WTC11 (cell line): ENCODE data around the gene SFT2D1. TPM values are rescaled to one million over a fixed set of nuclear protein-coding genes. Genes with fewer than 3 reads are reported as not detected.

Experiments used
- ATAC-seq: fragments of 200-7000 bp; cut with Tn5 transposase; 2 replicates; pipeline ENCODE4 v1.10.0; 2021; ENCODE audit warnings: mild to moderate bottlenecking, moderate library complexity
- CTCF ChIA-PET: fragments of 300-600 bp; sonication (Branson Sonifier 250); formaldehyde crosslinking; loops from one replicate; lab custom pipeline; 2021; ENCODE audit warnings: antibody characterized with exemption; lab: Charles Lee
- POLR2A ChIA-PET: fragments of 350-600 bp; sonication (Branson Sonifier 250); formaldehyde crosslinking; loops from one replicate; lab custom pipeline; 2021; ENCODE audit warnings: antibody characterized with exemption; lab: Charles Lee
- DNase-seq: peaks from one replicate; pipeline ENCODE4 v3.0.0; 2021; ENCODE audit warnings: low spot score
- H3K27ac Mint-ChIP-seq: 2 replicates; pipeline ENCODE4 v1.8.0; 2021; ENCODE audit warnings: mixed read lengths
- H3K27me3 Mint-ChIP-seq: 2 replicates; pipeline ENCODE4 v1.8.0; 2021; ENCODE audit warnings: low read depth, mild to moderate bottlenecking, moderate library complexity, mixed read lengths
- H3K36me3 Mint-ChIP-seq: 2 replicates; pipeline ENCODE4 v1.8.0; 2021; ENCODE audit warnings: mixed read lengths
- H3K4me1 Mint-ChIP-seq: 2 replicates; pipeline ENCODE4 v1.8.0; 2022; ENCODE audit warnings: mixed read lengths
- H3K4me3 Mint-ChIP-seq: 2 replicates; pipeline ENCODE4 v1.8.0; 2021; ENCODE audit warnings: mild to moderate bottlenecking, moderate library complexity, mixed read lengths
- H3K9me3 Mint-ChIP-seq: 2 replicates; pipeline ENCODE4 v1.8.0; 2021; ENCODE audit warnings: mixed read lengths
- AR ChIP-seq: fragments of 250-450 bp; sonication (Bioruptor Pico); IDR thresholded peaks from 2 replicates; pipeline ENCODE4 v1.9.0; 2021; ENCODE audit warnings: mild to moderate bottlenecking
- ARID4B ChIP-seq: sonication (generic); formaldehyde crosslinking; IDR thresholded peaks from 2 replicates; pipeline ENCODE4 v1.8.0; 2023; ENCODE audit warnings: missing genetic modification reagents, mild to moderate bottlenecking, borderline replicate concordance
- ATF1 ChIP-seq: sonication (generic); formaldehyde crosslinking; IDR thresholded peaks from 2 replicates; pipeline ENCODE4 v1.8.1; 2023; ENCODE audit warnings: mild to moderate bottlenecking, moderate library complexity, missing genetic modification reagents
- ESRRA ChIP-seq: sonication (generic); formaldehyde crosslinking; IDR thresholded peaks from 2 replicates; pipeline ENCODE4 v1.8.1; 2022; ENCODE audit warnings: mild to moderate bottlenecking, missing genetic modification reagents, borderline replicate concordance
- GTF2I ChIP-seq: fragments of 250-450 bp; sonication (Bioruptor Pico); conservative IDR thresholded peaks from 2 replicates; pipeline ENCODE4 v1.4.0; 2021; ENCODE audit warnings: mild to moderate bottlenecking
- IRF1 ChIP-seq: sonication (generic); formaldehyde crosslinking; IDR thresholded peaks from 2 replicates; pipeline ENCODE4 v1.8.0; 2023; ENCODE audit warnings: missing genetic modification reagents
- JUN ChIP-seq: sonication (generic); formaldehyde crosslinking; IDR thresholded peaks from 2 replicates; pipeline ENCODE4 v1.8.0; 2023; ENCODE audit warnings: mild to moderate bottlenecking, missing genetic modification reagents
- KAT7 ChIP-seq: sonication (generic); formaldehyde crosslinking; IDR thresholded peaks from 2 replicates; pipeline ENCODE4 v1.8.1; 2023; ENCODE audit warnings: missing genetic modification reagents, mild to moderate bottlenecking, borderline replicate concordance
- NR3C1 ChIP-seq: sonication (generic); formaldehyde crosslinking; conservative IDR thresholded peaks from 2 replicates; pipeline ENCODE4 v1.8.1; 2023; ENCODE audit warnings: low read depth, mild to moderate bottlenecking, missing genetic modification reagents
- SOX15 ChIP-seq: fragments of 250-450 bp; sonication (Bioruptor Pico); IDR thresholded peaks from 2 replicates; pipeline ENCODE4 v1.9.0; 2021; ENCODE audit warnings: mild to moderate bottlenecking
- TP53 ChIP-seq: sonication (generic); formaldehyde crosslinking; IDR thresholded peaks from 2 replicates; pipeline ENCODE4 v1.8.1; 2023; ENCODE audit warnings: mild to moderate bottlenecking, missing genetic modification reagents
- USF2 ChIP-seq: sonication (generic); formaldehyde crosslinking; IDR thresholded peaks from 2 replicates; pipeline ENCODE4 v1.8.1; 2023; ENCODE audit warnings: mild to moderate bottlenecking, missing genetic modification reagents, moderate library complexity
- ZNF219 ChIP-seq: sonication (generic); formaldehyde crosslinking; IDR thresholded peaks from 2 replicates; pipeline ENCODE4 v1.8.0; 2023; ENCODE audit warnings: missing genetic modification reagents, mild to moderate bottlenecking, borderline replicate concordance
- ZNF317 ChIP-seq: sonication (generic); formaldehyde crosslinking; IDR thresholded peaks from 2 replicates; pipeline ENCODE4 v1.8.1; 2023; ENCODE audit warnings: low read depth, mild to moderate bottlenecking, moderate library complexity, missing genetic modification reagents, borderline replicate concordance
- total RNA-seq: library from RNA; stranded (reverse); gene quantifications from 3 replicates; pipeline ENCODE4 v1.2.3, GENCODE V29; 2021
- TF ChIP-seq, protein P1 (sequence below): fragments of 250-450 bp; sonication (Bioruptor Pico); IDR thresholded peaks from 2 replicates; pipeline ENCODE4 v1.8.0; 2021; ENCODE audit warnings: mild to moderate bottlenecking
- TF ChIP-seq, protein P2 (sequence below): sonication (generic); formaldehyde crosslinking; IDR thresholded peaks from 2 replicates; pipeline ENCODE4 v1.8.1; 2022; ENCODE audit warnings: missing genetic modification reagents, borderline replicate concordance
- TF ChIP-seq, protein P3 (sequence below): sonication (generic); formaldehyde crosslinking; IDR thresholded peaks from 2 replicates; pipeline ENCODE4 v1.8.1; 2022; ENCODE audit warnings: low read depth, missing genetic modification reagents, borderline replicate concordance

The SFT2D1 gene
- total RNA-seq, 1 experiment from 2014 or later: 53.1 TPM

GRCh38 chr6:166342349-166343149 lies at the start of gene SFT2D1 (continued):
- TF ChIP-seq USF2 (CRISPR knock-in tag): no peak
- TF ChIP-seq, protein P1, sequence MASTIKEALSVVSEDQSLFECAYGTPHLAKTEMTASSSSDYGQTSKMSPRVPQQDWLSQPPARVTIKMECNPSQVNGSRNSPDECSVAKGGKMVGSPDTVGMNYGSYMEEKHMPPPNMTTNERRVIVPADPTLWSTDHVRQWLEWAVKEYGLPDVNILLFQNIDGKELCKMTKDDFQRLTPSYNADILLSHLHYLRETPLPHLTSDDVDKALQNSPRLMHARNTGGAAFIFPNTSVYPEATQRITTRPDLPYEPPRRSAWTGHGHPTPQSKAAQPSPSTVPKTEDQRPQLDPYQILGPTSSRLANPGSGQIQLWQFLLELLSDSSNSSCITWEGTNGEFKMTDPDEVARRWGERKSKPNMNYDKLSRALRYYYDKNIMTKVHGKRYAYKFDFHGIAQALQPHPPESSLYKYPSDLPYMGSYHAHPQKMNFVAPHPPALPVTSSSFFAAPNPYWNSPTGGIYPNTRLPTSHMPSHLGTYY: no peak
- TF ChIP-seq ESRRA: 0 out of 2 replicates have a peak, but pooled peaks have one; percentile 24
- TF ChIP-seq ATF1 (CRISPR knock-in tag): no peak
- TF ChIP-seq ZNF317 (CRISPR knock-in tag): no peak
- TF ChIP-seq, protein P2, sequence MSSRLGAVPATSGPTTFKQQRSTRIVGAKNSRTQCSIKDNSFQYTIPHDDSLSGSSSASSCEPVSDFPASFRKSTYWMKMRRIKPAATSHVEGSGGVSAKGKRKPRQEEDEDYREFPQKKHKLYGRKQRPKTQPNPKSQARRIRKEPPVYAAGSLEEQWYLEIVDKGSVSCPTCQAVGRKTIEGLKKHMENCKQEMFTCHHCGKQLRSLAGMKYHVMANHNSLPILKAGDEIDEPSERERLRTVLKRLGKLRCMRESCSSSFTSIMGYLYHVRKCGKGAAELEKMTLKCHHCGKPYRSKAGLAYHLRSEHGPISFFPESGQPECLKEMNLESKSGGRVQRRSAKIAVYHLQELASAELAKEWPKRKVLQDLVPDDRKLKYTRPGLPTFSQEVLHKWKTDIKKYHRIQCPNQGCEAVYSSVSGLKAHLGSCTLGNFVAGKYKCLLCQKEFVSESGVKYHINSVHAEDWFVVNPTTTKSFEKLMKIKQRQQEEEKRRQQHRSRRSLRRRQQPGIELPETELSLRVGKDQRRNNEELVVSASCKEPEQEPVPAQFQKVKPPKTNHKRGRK: no peak
- no peak for TF ChIP-seq IRF1
- TF ChIP-seq KAT7 (CRISPR knock-in tag): no peak; the same call in 1 of the 2 replicates
- TF ChIP-seq, protein P3, sequence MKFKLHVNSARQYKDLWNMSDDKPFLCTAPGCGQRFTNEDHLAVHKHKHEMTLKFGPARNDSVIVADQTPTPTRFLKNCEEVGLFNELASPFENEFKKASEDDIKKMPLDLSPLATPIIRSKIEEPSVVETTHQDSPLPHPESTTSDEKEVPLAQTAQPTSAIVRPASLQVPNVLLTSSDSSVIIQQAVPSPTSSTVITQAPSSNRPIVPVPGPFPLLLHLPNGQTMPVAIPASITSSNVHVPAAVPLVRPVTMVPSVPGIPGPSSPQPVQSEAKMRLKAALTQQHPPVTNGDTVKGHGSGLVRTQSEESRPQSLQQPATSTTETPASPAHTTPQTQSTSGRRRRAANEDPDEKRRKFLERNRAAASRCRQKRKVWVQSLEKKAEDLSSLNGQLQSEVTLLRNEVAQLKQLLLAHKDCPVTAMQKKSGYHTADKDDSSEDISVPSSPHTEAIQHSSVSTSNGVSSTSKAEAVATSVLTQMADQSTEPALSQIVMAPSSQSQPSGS (CRISPR knock-in tag): no peak
- no peak for TF ChIP-seq SOX15 (CRISPR knock-in tag)

GRCh38 chr6:166389119-166389518 lies 46.8 kb upstream of the SFT2D1 start:
- H3K27ac Mint-ChIP-seq: no peak overlapping the region
- ChIA-PET POLR2A (no interaction called here), CTCF (interaction anchor here (1.5 to 3.1 kb wide), 2 partner anchors 12 to 76 kb away, joined by 6 to 17 read pairs; no protein-coding TSS in a partner anchor)
- H3K36me3 Mint-ChIP-seq: no peaks in the 10 kb centered on the region
- H3K9me3 Mint-ChIP-seq: no peaks in the 10 kb centered on the region
- H3K27me3 Mint-ChIP-seq: peaks cover 3% of the 10 kb centered on the region
- DNase-seq: no peak
- H3K4me1 Mint-ChIP-seq: peaks cover 11% of the 10 kb centered on the region; the same call in 1 of the 2 replicates
- H3K4me3 Mint-ChIP-seq: no peak overlapping the region
- ATAC-seq: no peak
- TF ChIP-seq GTF2I (CRISPR knock-in tag) (no peak), JUN (CRISPR knock-in tag) (no peak), NR3C1 (no peak), TP53 (no peak), ZNF219 (CRISPR knock-in tag) (no peak), ARID4B (no peak), AR (no peak)
- TF ChIP-seq, protein P3 (CRISPR knock-in tag): no peak
